ENCODE data around the gene BAK1. TPM values are rescaled to one million over a fixed set of nuclear protein-coding genes. Genes with fewer than 3 reads are reported as not detected.

BAK1 gene
- total RNA-seq, 4 donors from 2014 or later: 14.3 to 26.2 (median 20.0) TPM

DNA sequence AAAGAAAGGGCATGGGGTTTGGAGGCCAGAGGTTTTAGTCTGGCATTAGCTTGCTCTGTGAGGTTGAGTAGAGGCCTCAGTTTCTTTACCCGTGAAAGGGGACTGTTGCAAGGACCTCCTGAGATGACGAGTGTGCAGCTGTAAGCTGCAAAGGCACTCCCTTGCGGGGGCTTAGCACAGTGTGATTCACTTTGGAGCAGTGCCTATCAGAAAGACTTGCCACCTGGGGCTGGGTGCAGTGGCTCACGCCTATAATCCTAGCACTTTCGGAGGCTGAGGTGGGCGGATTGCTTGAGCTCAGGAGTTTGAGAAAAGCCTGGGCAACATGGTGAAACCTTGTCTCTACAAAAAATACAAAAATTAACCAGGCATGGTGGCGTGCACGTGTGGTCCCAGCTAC lies 7.5 kb upstream of the BAK1 start:
- TF ChIP-seq, protein P1, sequence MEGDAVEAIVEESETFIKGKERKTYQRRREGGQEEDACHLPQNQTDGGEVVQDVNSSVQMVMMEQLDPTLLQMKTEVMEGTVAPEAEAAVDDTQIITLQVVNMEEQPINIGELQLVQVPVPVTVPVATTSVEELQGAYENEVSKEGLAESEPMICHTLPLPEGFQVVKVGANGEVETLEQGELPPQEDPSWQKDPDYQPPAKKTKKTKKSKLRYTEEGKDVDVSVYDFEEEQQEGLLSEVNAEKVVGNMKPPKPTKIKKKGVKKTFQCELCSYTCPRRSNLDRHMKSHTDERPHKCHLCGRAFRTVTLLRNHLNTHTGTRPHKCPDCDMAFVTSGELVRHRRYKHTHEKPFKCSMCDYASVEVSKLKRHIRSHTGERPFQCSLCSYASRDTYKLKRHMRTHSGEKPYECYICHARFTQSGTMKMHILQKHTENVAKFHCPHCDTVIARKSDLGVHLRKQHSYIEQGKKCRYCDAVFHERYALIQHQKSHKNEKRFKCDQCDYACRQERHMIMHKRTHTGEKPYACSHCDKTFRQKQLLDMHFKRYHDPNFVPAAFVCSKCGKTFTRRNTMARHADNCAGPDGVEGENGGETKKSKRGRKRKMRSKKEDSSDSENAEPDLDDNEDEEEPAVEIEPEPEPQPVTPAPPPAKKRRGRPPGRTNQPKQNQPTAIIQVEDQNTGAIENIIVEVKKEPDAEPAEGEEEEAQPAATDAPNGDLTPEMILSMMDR (IDR thresholded peaks at IDR 0.05): no peak
- no peak for TF ChIP-seq POLR2A (IDR thresholded peaks at IDR 0.05)
- Histone ChIP-seq H3K4me1 (peaks cover 23 to 40% (median 29%) of the 10 kb centered on the region in 3 donors), H3K36me3 (no peaks in the 10 kb centered on the region), H3K4me3 (no peak overlapping the region), H3K27me3 (peaks cover 0 to 1% (median 0%) of the 10 kb centered on the region in 4 donors), H3K9me3 (no peaks in the 10 kb centered on the region), H3K27ac (no peak overlapping the region)
- no peak for DNase-seq
- WGBS, 2 donors: 65 to 68% methylated on average over 8 of the region's 8 CpGs
- intact Hi-C loops (cut with DNase I): loop anchor here (5.0 to 10.0 kb wide), 2 partner anchors 47 to 115 kb away; no protein-coding TSS in a partner anchor

DNA sequence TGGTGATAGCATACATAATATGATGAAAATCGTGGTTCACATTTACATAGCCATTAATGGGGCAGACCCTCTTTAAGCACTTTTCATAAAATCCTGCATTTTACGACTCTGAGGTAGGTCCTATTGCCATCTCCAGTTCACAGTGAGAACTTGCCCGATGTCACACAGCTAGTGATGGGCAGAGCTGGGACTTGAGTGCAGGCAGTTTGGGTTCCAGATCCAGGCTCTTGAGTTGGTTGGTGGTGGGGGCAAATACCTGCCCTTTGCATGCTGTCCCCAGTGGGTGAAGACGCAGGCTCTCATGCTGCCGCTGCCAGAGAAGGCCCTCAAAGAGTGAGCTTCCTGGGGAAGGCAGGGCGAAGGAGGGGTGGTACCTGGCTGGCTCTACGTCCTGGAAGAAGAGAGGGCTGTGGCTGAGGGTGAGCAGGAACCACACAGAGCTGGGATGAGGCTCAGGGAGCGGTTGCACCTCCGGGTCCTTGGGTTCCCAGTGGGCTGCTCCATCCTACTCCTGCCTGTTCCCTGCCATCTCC lies 6.1 kb upstream of the BAK1 start:
- H3K27me3 ChIP-seq: no peaks in the 10 kb centered on the region
- no peaks in the 10 kb centered on the region for H3K36me3 ChIP-seq
- H3K27ac ChIP-seq: peak overlapping the region in 1 of 4 donors; percentile 21
- H3K4me3 ChIP-seq: peak overlapping the region in 1 of 4 donors; percentile 43
- no peaks in the 10 kb centered on the region for H3K9me3 ChIP-seq
- 79 to 90% methylated on average over 2 to 9 of the region's 9 CpGs for WGBS, 2 donors
- peaks cover 21 to 36% (median 29%) of the 10 kb centered on the region in 3 donors for H3K4me1 ChIP-seq
- TF ChIP-seq, protein P1 (IDR thresholded peaks at IDR 0.05): no peak
- TF ChIP-seq POLR2A (IDR thresholded peaks at IDR 0.05): no peak
- no peak for DNase-seq
- intact Hi-C loops (cut with DNase I): loop anchor here (5.0 to 10.0 kb wide), 2 partner anchors 49 to 116 kb away; no protein-coding TSS in a partner anchor

DNA sequence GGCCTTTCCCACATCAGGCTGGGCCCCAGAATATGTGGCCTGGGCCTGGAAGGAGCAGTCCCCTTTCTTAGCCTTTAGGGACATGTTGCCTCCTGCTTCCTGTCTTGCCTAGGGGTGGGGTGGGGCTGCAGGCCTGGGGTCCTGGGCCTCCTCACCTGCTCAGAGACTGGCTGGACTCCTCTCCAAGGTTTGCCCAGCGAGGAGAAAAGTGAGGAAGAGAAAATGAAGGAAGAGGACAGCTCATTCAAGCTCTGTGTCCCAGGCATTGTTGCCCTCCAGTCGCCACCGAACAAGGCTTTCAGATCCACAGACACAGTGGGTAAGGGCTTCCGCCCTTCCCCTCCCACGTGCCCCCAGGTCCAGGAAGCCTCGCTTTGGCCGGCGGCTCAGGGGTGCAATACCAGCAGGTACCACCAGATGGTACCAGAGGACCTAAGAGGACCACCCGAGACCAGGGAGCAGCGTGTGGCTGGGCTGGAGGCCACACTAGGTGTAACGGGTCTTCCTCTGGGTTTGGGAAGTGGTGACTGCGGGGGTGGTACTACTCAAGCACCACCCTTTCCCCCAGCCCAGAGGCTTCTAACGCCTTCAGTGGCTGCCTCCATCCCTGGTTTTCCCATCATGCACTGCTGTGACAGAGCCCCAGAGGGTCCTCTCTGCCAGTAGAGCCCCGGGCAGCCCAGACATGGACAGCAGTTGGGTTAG lies 5.5 kb upstream of the BAK1 start:
- H3K27ac ChIP-seq: peak overlapping the region in 1 of 4 donors; percentile 21
- intact Hi-C loops (cut with DNase I): loop anchor here (5.0 to 10.0 kb wide), 2 partner anchors 49 to 117 kb away; no protein-coding TSS in a partner anchor
- 20% methylated on average over 1 of the region's 14 CpGs; no CpG with 5 or more reads in 1 of the 2 donors for WGBS, 2 donors
- H3K4me1 ChIP-seq: peaks cover 18 to 34% (median 26%) of the 10 kb centered on the region in 3 donors
- TF ChIP-seq, protein P1 (IDR thresholded peaks at IDR 0.05): peak; percentile 95 to 100 (median 98)
- peak in 1 of 4 donors; percentile 7 for TF ChIP-seq POLR2A (IDR thresholded peaks at IDR 0.05)
- no peaks in the 10 kb centered on the region for H3K27me3 ChIP-seq
- H3K4me3 ChIP-seq: peak overlapping the region in 1 of 4 donors; percentile 43
- H3K36me3 ChIP-seq: no peaks in the 10 kb centered on the region
- DNase-seq: no peak
- H3K9me3 ChIP-seq: no peaks in the 10 kb centered on the region

DNA sequence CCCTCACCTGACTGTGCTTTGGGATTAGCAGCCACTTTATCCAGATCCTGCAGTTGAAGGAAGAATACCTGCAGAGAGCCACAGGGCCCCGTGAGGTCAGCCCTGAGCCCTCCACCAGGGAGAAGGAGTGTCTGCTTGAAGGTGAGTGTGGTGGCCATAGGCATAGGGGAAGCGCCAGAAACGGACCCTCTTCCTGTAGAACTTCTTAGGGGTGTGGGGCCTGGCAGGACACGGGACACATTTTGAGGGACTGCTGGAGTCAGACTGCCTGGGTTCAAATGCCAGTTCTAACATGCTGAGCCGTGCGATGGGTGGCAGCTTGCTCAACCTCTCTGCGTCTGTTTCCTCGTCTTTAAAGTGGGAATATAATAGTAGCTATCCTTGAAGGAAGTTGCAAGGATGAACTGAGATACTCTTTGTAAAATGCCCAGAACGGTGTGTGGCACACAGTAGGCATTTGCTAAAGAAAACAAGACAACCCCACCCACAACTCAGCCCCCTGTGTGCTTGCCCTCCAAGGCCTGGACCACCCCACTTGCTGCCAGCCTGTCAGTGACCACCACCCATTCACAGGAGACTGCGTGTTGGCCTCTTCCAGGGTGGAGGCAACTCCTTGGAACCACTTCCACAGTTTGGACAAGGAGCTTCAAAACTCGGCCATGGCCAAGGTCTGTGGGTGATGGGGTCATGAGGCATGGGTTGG lies 4.8 kb upstream of the BAK1 start:
- no peak for DNase-seq
- Histone ChIP-seq H3K27ac (peak overlapping the region in 1 of 4 donors; percentile 21), H3K4me3 (no peak overlapping the region), H3K4me1 (peaks cover 15 to 34% (median 23%) of the 10 kb centered on the region in 3 donors), H3K36me3 (no peaks in the 10 kb centered on the region), H3K9me3 (no peaks in the 10 kb centered on the region), H3K27me3 (no peaks in the 10 kb centered on the region)
- no peak for TF ChIP-seq POLR2A (IDR thresholded peaks at IDR 0.05)
- TF ChIP-seq, protein P1 (IDR thresholded peaks at IDR 0.05): no peak
- intact Hi-C loops (cut with DNase I): loop anchor here (5.0 to 10.0 kb wide), 2 partner anchors 50 to 117 kb away; no protein-coding TSS in a partner anchor
- 56 to 62% methylated on average over 7 to 9 of the region's 11 CpGs for WGBS, 2 donors

Measured in esophagus squamous epithelium (tissue), 5 donors.